Measurements from ENCODE around the gene TMEM179.

TMEM179 gene

GRCh38 chr14:104577847-104578301, 26.7 kb downstream of the TMEM179 start:
- no peak overlapping the region for H3K4me3 ChIP-seq (ENCODE audit: low read depth, low read length)
- no peak for DNase-seq (ENCODE audit: low read depth)
- TF ChIP-seq CTCF (IDR thresholded peaks at IDR 0.05; ENCODE audit: low read depth, low read length, missing control alignments) = no peak

- no peak for TF ChIP-seq CTCF (IDR thresholded peaks at IDR 0.05; ENCODE audit: low read depth, low read length, missing control alignments)
- no peak for DNase-seq (ENCODE audit: low read depth)
- no peak overlapping the region for H3K4me3 ChIP-seq (ENCODE audit: low read depth, low read length)
These were observed 27.1 kb downstream of the TMEM179 start for GRCh38 chr14:104577426-104577825.

GRCh38 chr14:104576970-104577332, 27.6 kb downstream of the TMEM179 start:
- no peak for TF ChIP-seq CTCF (IDR thresholded peaks at IDR 0.05; ENCODE audit: low read depth, low read length, missing control alignments)
- DNase-seq (ENCODE audit: low read depth) = no peak
- no peak overlapping the region for H3K4me3 ChIP-seq (ENCODE audit: low read depth, low read length)

GRCh38 chr14:104576232-104576969, 28.2 kb downstream of the TMEM179 start:
- DNase-seq (ENCODE audit: low read depth) = no peak
- no peak for TF ChIP-seq CTCF (IDR thresholded peaks at IDR 0.05; ENCODE audit: low read depth, low read length, missing control alignments)
- no peak overlapping the region for H3K4me3 ChIP-seq (ENCODE audit: low read depth, low read length)

GRCh38 chr14:104574978-104575583, 29.5 kb downstream of the TMEM179 start:
- TF ChIP-seq CTCF (IDR thresholded peaks at IDR 0.05; ENCODE audit: low read depth, low read length, missing control alignments) = no peak

GRCh38 chr14:104574536-104574935, 30.0 kb downstream of the TMEM179 start:
- no peak for DNase-seq (ENCODE audit: low read depth)
- H3K4me3 ChIP-seq (ENCODE audit: low read depth, low read length) = no peak overlapping the region
- no peak for TF ChIP-seq CTCF (IDR thresholded peaks at IDR 0.05; ENCODE audit: low read depth, low read length, missing control alignments)

More at GRCh38 chr14:104574978-104575583, 29.5 kb downstream of the TMEM179 start:
- no peak for DNase-seq (ENCODE audit: low read depth)
- H3K4me3 ChIP-seq (ENCODE audit: low read depth, low read length) = no peak overlapping the region

Measured in GM12864 (cell line).